IMR-90 (cell line): ENCODE data around the gene IL31RA. TPM values are rescaled to one million over a fixed set of nuclear protein-coding genes. Genes with fewer than 3 reads are reported as not detected.

Experiments
- ATAC-seq: fragments of 200-7000 bp; cut with Tn5 transposase; 2 replicates; pipeline ENCODE4 v1.9.1; 2020; ENCODE audit warnings: low read depth, mild to moderate bottlenecking, moderate library complexity
- BruUV-seq: library from RNA; stranded (reverse); fragments of 400-500 nt; replicated peaks from 2 replicates; lab custom pipeline; 2021; lab: Mats Ljungman, UMichigan
- CTCF ChIA-PET: fragments of 300-600 bp; formaldehyde crosslinking; extraction: SDS; loops from one replicate; lab custom pipeline; 2021; ENCODE audit warnings: antibody characterized with exemption; lab: Yijun Ruan, JAX
- POLR2A ChIA-PET: fragments of 300-600 bp; sonication (Branson Sonifier 250); formaldehyde crosslinking; loops from one replicate; lab custom pipeline; 2022; ENCODE audit warnings: antibody characterized with exemption; ENCODE audit not compliant: unreplicated experiment; lab: Charles Lee
- DNase-seq: peaks from one replicate; pipeline ENCODE4 v3.0.0; 2013
- H2AFZ ChIP-seq: replicated peaks from 2 replicates; pipeline ENCODE3; 2013; ENCODE audit warnings: low read length, mild to moderate bottlenecking; ENCODE audit not compliant: poor library complexity
- H2AK5ac ChIP-seq: 2 replicates; pipeline ENCODE4 v1.6.1; 2013; ENCODE audit warnings: low read depth, low read length, inconsistent platforms
- H2AK9ac ChIP-seq: replicated peaks from 2 replicates; pipeline ENCODE3; 2013; ENCODE audit warnings: mild to moderate bottlenecking, low read depth, low read length, moderate library complexity; ENCODE audit not compliant: poor library complexity
- H2BK120ac ChIP-seq: 2 replicates; pipeline ENCODE4 v1.6.1; 2013; ENCODE audit warnings: low read depth, low read length, inconsistent platforms
- H2BK15ac ChIP-seq: 3 replicates; pipeline ENCODE4 v1.6.1; 2013; ENCODE audit warnings: low read depth, low read length, inconsistent platforms
- H2BK20ac ChIP-seq: 2 replicates; pipeline ENCODE4 v1.6.1; 2013; ENCODE audit warnings: low read depth, mild to moderate bottlenecking, inconsistent platforms, low read length, moderate library complexity
- H2BK5ac ChIP-seq: 2 replicates; pipeline ENCODE4 v1.6.1; 2013; ENCODE audit warnings: mild to moderate bottlenecking, low read depth, low read length, inconsistent platforms; ENCODE audit not compliant: poor library complexity, severe bottlenecking
- H3K14ac ChIP-seq: replicated peaks from 2 replicates; pipeline ENCODE4 v1.6.1; 2013; ENCODE audit warnings: low read depth, low read length, inconsistent platforms
- H3K18ac ChIP-seq: 2 replicates; pipeline ENCODE4 v1.6.1; 2013; ENCODE audit warnings: low read depth, low read length, control low read depth
- H3K23ac ChIP-seq: 2 replicates; pipeline ENCODE4 v1.6.1; 2013; ENCODE audit warnings: low read depth, low read length, inconsistent platforms
- H3K27ac ChIP-seq: 2 replicates; pipeline ENCODE4 v1.5.1; 2013; ENCODE audit warnings: mild to moderate bottlenecking, control low read depth, low read length; ENCODE audit not compliant: insufficient read depth
- H3K27me3 ChIP-seq: 2 replicates; pipeline ENCODE4 v1.6.1; 2013; ENCODE audit warnings: low read length; ENCODE audit not compliant: control insufficient read depth, insufficient read depth
- H3K36me3 ChIP-seq: 2 replicates; pipeline ENCODE4 v1.6.1; 2013; ENCODE audit warnings: low read length, mixed read lengths; ENCODE audit not compliant: control insufficient read depth, insufficient read depth
- H3K4ac ChIP-seq: 2 replicates; pipeline ENCODE4 v1.6.1; 2013; ENCODE audit warnings: low read depth, low read length, inconsistent platforms
- H3K4me1 ChIP-seq: 2 replicates; pipeline ENCODE4 v1.6.1; 2013; ENCODE audit warnings: low read length, mixed read lengths; ENCODE audit not compliant: control insufficient read depth, insufficient read depth
- H3K4me2 ChIP-seq: 2 replicates; pipeline ENCODE4 v1.6.1; 2013; ENCODE audit warnings: low read depth, mild to moderate bottlenecking, control low read depth, low read length, moderate library complexity
- H3K4me3 ChIP-seq: 2 replicates; pipeline ENCODE4 v1.5.1; 2013; ENCODE audit warnings: low read depth, mild to moderate bottlenecking, control low read depth, low read length, moderate library complexity; ENCODE audit not compliant: insufficient read depth
- H3K56ac ChIP-seq: 2 replicates; pipeline ENCODE4 v1.6.1; 2013; ENCODE audit warnings: low read length, inconsistent platforms; ENCODE audit not compliant: insufficient read depth; ENCODE audit errors: extremely low read depth
- H3K79me1 ChIP-seq, 2 experiments: 2 replicates each; pipeline ENCODE4 v1.6.1; 2013; ENCODE audit warnings: low read length in 2 of 2, inconsistent platforms in 1 of 2, low read depth in 1 of 2
- H3K9ac ChIP-seq: 2 replicates; pipeline ENCODE4 v1.6.1; 2013; ENCODE audit warnings: low read depth, low read length, control low read depth
- H3K9me1 ChIP-seq: 2 replicates; pipeline ENCODE4 v1.6.1; 2013; ENCODE audit warnings: low read length, inconsistent platforms; ENCODE audit not compliant: insufficient read depth
- H3K9me3 ChIP-seq: 2 replicates; pipeline ENCODE4 v1.6.1; 2013; ENCODE audit warnings: low read length; ENCODE audit not compliant: control insufficient read depth, insufficient read depth
- H4K20me1 ChIP-seq: 2 replicates; pipeline ENCODE4 v1.6.1; 2013; ENCODE audit warnings: low read length, inconsistent platforms; ENCODE audit not compliant: insufficient read depth
- H4K5ac ChIP-seq: 2 replicates; pipeline ENCODE4 v1.6.1; 2013; ENCODE audit warnings: mild to moderate bottlenecking, low read depth, low read length, control low read depth
- H4K8ac ChIP-seq, 2 experiments: 2 replicates each; pipeline ENCODE4 v1.6.1; 2013; ENCODE audit warnings: low read depth in 2 of 2, low read length in 2 of 2, control low read depth in 1 of 2, inconsistent platforms in 1 of 2
- H4K91ac ChIP-seq: 2 replicates; pipeline ENCODE4 v1.6.1; 2013; ENCODE audit warnings: low read depth, low read length, inconsistent platforms; ENCODE audit not compliant: insufficient read depth
- BHLHE40 ChIP-seq: fragments of 150-350 bp; IDR thresholded peaks from 2 replicates; pipeline ENCODE4 v1.6.1; 2016; ENCODE audit warnings: mild to moderate bottlenecking, low read depth, low read length
- CEBPB ChIP-seq: IDR thresholded peaks from 2 replicates; pipeline ENCODE4 v1.6.1; 2012; ENCODE audit warnings: low read depth, low read length, improper control_type of control experiment
- MAFK ChIP-seq: IDR thresholded peaks from 2 replicates; pipeline ENCODE4 v1.6.1; 2012; ENCODE audit warnings: low read depth, low read length, improper control_type of control experiment
- MXI1 ChIP-seq: IDR thresholded peaks from 2 replicates; pipeline ENCODE4 v1.6.1; 2012; ENCODE audit warnings: low read depth, mild to moderate bottlenecking, low read length, moderate library complexity, borderline replicate concordance
- RAD21 ChIP-seq: IDR thresholded peaks from 2 replicates; pipeline ENCODE4 v1.6.1; 2012; ENCODE audit warnings: low read length, improper control_type of control experiment
- RCOR1 ChIP-seq: IDR thresholded peaks from 2 replicates; pipeline ENCODE4 v1.6.1; 2012; ENCODE audit warnings: mild to moderate bottlenecking, low read length, improper control_type of control experiment; ENCODE audit not compliant: insufficient replicate concordance
- RFX5 ChIP-seq: IDR thresholded peaks from 2 replicates; pipeline ENCODE4 v1.8.0; 2012; ENCODE audit warnings: low read depth, mild to moderate bottlenecking, low read length, moderate library complexity
- WGBS, 2 experiments: methylation state at CpG; one replicate each; pipeline versions ENCODE4 v1.1.5 to v1.1.7; 2013; ENCODE audit warnings: missing lambda C conversion rate in 2 of 2; ENCODE audit not compliant: insufficient read length in 1 of 2; ENCODE audit errors: extremely low coverage in 2 of 2; 5-methylcytosine and 5-hydroxymethylcytosine counted together
- dilution Hi-C: fragments of 300-500 bp; cut with HindIII; formaldehyde crosslinking; loops from one replicate; pipeline ENCODE4 v1.14.3; 2018; ENCODE audit warnings: low sequenced_read_pairs; ENCODE audit not compliant: unreplicated experiment
- in situ Hi-C: fragments of 300-500 bp; cut with MboI; formaldehyde crosslinking; loops from 3 replicates; pipeline ENCODE4 v1.14.3; 2019; ENCODE audit warnings: low sequenced_read_pairs, inconsistent platforms, mixed read lengths
- intact Hi-C: fragments of 100-400 bp; cut with micrococcal nuclease; formaldehyde crosslinking; loops from 2 replicates; pipeline ENCODE4 v1.10.0; 2022
- polyA plus RNA-seq, 3 experiments: library from polyadenylated mRNA; depleted of rRNA; stranded (reverse); fragments of >200 nt; gene quantifications; 2 replicates each; pipeline ENCODE4 v1.2.3, GENCODE V29; 2012; ENCODE audit warnings: low replicate concordance in 1 of 3
- total RNA-seq: library from RNA; depleted of rRNA; stranded (reverse); fragments of >200 nt; gene quantifications from 2 replicates; pipeline ENCODE4 v1.2.3, GENCODE V29; 2012
- TF ChIP-seq, protein P1 (sequence below): fragments of 150-350 bp; IDR thresholded peaks from 2 replicates; pipeline ENCODE4 v1.6.1; 2017; ENCODE audit warnings: mild to moderate bottlenecking, antibody characterized with exemption, low read length, low read depth

The IL31RA gene
- total and polyA plus RNA-seq, 2 of the 4 experiments (the other 2 are of a cell fraction): 0.39 to 0.90 TPM

GRCh38 chr5:55918087-55919035 is 67.2 kb downstream of the IL31RA start:
- TF ChIP-seq MXI1: no peak
- no peak for TF ChIP-seq BHLHE40
- TF ChIP-seq, protein P1, sequence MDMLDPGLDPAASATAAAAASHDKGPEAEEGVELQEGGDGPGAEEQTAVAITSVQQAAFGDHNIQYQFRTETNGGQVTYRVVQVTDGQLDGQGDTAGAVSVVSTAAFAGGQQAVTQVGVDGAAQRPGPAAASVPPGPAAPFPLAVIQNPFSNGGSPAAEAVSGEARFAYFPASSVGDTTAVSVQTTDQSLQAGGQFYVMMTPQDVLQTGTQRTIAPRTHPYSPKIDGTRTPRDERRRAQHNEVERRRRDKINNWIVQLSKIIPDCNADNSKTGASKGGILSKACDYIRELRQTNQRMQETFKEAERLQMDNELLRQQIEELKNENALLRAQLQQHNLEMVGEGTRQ: no peak
- no peak for TF ChIP-seq RAD21
- TF ChIP-seq RCOR1: no peak
- no peak for TF ChIP-seq RFX5
- no peak for TF ChIP-seq MAFK
- no peak for TF ChIP-seq CEBPB
- H3K18ac ChIP-seq: no peak overlapping the region
- H3K27ac ChIP-seq: no peak overlapping the region
- no peaks in the 10 kb centered on the region for H3K9me3 ChIP-seq
- no peak overlapping the region for H3K56ac ChIP-seq
- dilution Hi-C loops (no loop called here), intact Hi-C loops (loop anchor here (10.0 kb wide), 1 partner anchor 584 kb away; no protein-coding TSS in a partner anchor), in situ Hi-C loops (loop anchor here (25.0 kb wide), 1 partner anchor 581 kb away; no protein-coding TSS in a partner anchor)
- H4K20me1 ChIP-seq: no peaks in the 10 kb centered on the region
- H4K5ac ChIP-seq: no peak overlapping the region
- no peak overlapping the region for H3K4ac ChIP-seq
- H2BK5ac ChIP-seq: no peak overlapping the region
- H2AFZ ChIP-seq: no peak overlapping the region
- no peak overlapping the region for H3K4me3 ChIP-seq
- no peak overlapping the region for H3K4me2 ChIP-seq
- no peaks in the 10 kb centered on the region for H3K79me1 ChIP-seq
- CTCF ChIA-PET: interaction anchor here (1.2 kb wide), 1 partner anchor 10 kb away, joined by 3 read pairs; no protein-coding TSS in a partner anchor
- no peak overlapping the region for H2AK5ac ChIP-seq
- POLR2A ChIA-PET: no interaction called here
- no peak for DNase-seq
- BruUV-seq: no TSS peak
- no peak overlapping the region for H4K91ac ChIP-seq
- H2AK9ac ChIP-seq: no peak overlapping the region
- H3K4me1 ChIP-seq: peaks cover 2% of the 10 kb centered on the region; the same call in 1 of the 2 replicates
- no peak overlapping the region for H4K8ac ChIP-seq
- ATAC-seq: peak; percentile 54
- no peak overlapping the region for H3K14ac ChIP-seq
- no peak overlapping the region for H2BK20ac ChIP-seq
- H2BK15ac ChIP-seq: no peak overlapping the region
- no peaks in the 10 kb centered on the region for H3K9me1 ChIP-seq
- no peak overlapping the region for H2BK120ac ChIP-seq
- no peaks in the 10 kb centered on the region for H3K36me3 ChIP-seq
- no peaks in the 10 kb centered on the region for H3K27me3 ChIP-seq
- 98% methylated on average over 6 of the region's 17 CpGs; no CpG with 5 or more reads in 1 of the 2 experiments for WGBS, 2 experiments
- no peak overlapping the region for H3K9ac ChIP-seq
- no peak overlapping the region for H3K23ac ChIP-seq
